ENCODE data around the gene ST7.

Gene ST7

DNA sequence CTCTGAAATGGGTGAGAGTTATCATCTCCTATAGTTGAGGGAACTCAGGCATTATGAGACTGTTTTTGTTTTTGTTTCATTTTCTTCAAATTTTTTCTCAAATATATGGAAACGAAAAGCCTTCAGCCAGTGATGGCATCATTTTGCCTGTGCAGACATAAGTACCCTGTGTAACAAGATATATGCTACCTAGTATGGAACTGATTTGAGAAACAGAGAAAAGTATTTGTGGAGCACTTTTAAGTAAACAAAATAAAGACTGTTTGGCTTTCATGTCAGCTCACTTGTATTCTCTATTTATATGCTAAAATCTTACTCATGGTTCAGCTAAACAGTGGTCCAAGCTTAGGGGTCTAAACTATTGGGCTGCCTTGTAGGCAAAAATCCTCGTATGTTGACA lies 219.0 kb downstream of the ST7 start:
- POLR2A ChIA-PET = no interaction called here
- CTCF ChIA-PET = no interaction called here
- no peak for DNase-seq (ENCODE audit: extremely low spot score)
- no peak for TF ChIP-seq ELF4 (IDR thresholded peaks at IDR 0.05)
- no peak for TF ChIP-seq SUZ12 (IDR thresholded peaks at IDR 0.05)
- no peak for TF ChIP-seq LEF1 (IDR thresholded peaks at IDR 0.05; ENCODE audit: borderline replicate concordance)
- no peak for TF ChIP-seq PKNOX1 (IDR thresholded peaks at IDR 0.05)
- no peak for TF ChIP-seq FOXK2 (IDR thresholded peaks at IDR 0.05)
- no peak for TF ChIP-seq ARNT (IDR thresholded peaks at IDR 0.05)
- TF ChIP-seq FOXA1 (IDR thresholded peaks at IDR 0.05) = no peak
- TF ChIP-seq BHLHE40 (IDR thresholded peaks at IDR 0.05; ENCODE audit: borderline replicate concordance) = no peak
- TF ChIP-seq ZNF384 (IDR thresholded peaks at IDR 0.05) = no peak
- TF ChIP-seq L3MBTL2 (conservative IDR thresholded peaks at IDR 0.05) = no peak
- no peak for TF ChIP-seq SP1 (IDR thresholded peaks at IDR 0.05)
- no peak for TF ChIP-seq CTBP1 (IDR thresholded peaks at IDR 0.05; ENCODE audit: borderline replicate concordance)
- TF ChIP-seq TARDBP (IDR thresholded peaks at IDR 0.05) = no peak
- no peak for TF ChIP-seq NFRKB (IDR thresholded peaks at IDR 0.05)
- no peak for TF ChIP-seq HDGF (IDR thresholded peaks at IDR 0.05; ENCODE audit: borderline replicate concordance)
- TF ChIP-seq FOXM1 (IDR thresholded peaks at IDR 0.05; ENCODE audit: borderline replicate concordance) = no peak

GRCh38 chr7:117173035-117173770 lies 219.9 kb downstream of the ST7 start:
- TF ChIP-seq HDGF (IDR thresholded peaks at IDR 0.05; ENCODE audit: borderline replicate concordance) = no peak
- no peak for TF ChIP-seq NFRKB (IDR thresholded peaks at IDR 0.05)
- POLR2A ChIA-PET = no interaction called here
- CTCF ChIA-PET = no interaction called here
- DNase-seq (ENCODE audit: extremely low spot score) = no peak

DNA sequence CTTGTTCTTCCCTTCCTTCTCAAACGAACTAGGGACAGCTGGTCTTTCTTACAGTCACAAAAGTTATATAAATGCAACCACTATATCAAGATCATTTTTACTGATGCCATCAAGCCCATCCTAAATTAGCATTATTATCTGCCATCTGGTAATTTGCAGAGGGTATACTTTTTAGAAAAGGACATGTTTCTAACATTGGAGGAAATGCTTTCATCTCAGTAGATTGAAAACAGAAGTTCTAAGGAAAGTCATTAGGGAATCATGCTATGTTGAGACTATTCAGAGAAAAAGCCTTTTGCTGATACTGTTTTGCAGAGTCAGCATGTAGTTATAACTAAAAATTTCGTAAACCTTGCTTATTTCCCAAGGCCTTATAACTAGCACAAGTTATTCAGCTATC lies 222.9 kb downstream of the ST7 start:
- DNase-seq (ENCODE audit: extremely low spot score) = no peak
- CTCF ChIA-PET = no interaction called here
- POLR2A ChIA-PET = no interaction called here
- TF ChIP-seq CTBP1 (IDR thresholded peaks at IDR 0.05; ENCODE audit: borderline replicate concordance) (no peak), HDGF (IDR thresholded peaks at IDR 0.05; ENCODE audit: borderline replicate concordance) (no peak), FOXA1 (IDR thresholded peaks at IDR 0.05) (no peak), SP1 (IDR thresholded peaks at IDR 0.05) (no peak), PKNOX1 (IDR thresholded peaks at IDR 0.05) (no peak), L3MBTL2 (conservative IDR thresholded peaks at IDR 0.05) (no peak), FOXK2 (IDR thresholded peaks at IDR 0.05) (no peak), ELF4 (IDR thresholded peaks at IDR 0.05) (no peak), ZNF384 (IDR thresholded peaks at IDR 0.05) (no peak), TARDBP (IDR thresholded peaks at IDR 0.05) (no peak), BHLHE40 (IDR thresholded peaks at IDR 0.05; ENCODE audit: borderline replicate concordance) (no peak), FOXM1 (IDR thresholded peaks at IDR 0.05; ENCODE audit: borderline replicate concordance) (no peak), NFRKB (IDR thresholded peaks at IDR 0.05) (no peak), ARNT (IDR thresholded peaks at IDR 0.05) (no peak), SUZ12 (IDR thresholded peaks at IDR 0.05) (no peak), LEF1 (IDR thresholded peaks at IDR 0.05; ENCODE audit: borderline replicate concordance) (no peak)

GRCh38 chr7:117178600-117178999 lies 225.3 kb downstream of the ST7 start:
- TF ChIP-seq SUZ12 (IDR thresholded peaks at IDR 0.05) (no peak), FOXA1 (IDR thresholded peaks at IDR 0.05) (no peak), FOXK2 (IDR thresholded peaks at IDR 0.05) (no peak), L3MBTL2 (conservative IDR thresholded peaks at IDR 0.05) (no peak), BHLHE40 (IDR thresholded peaks at IDR 0.05; ENCODE audit: borderline replicate concordance) (no peak), CTBP1 (IDR thresholded peaks at IDR 0.05; ENCODE audit: borderline replicate concordance) (no peak)
- CTCF ChIA-PET = no interaction called here
- POLR2A ChIA-PET = no interaction called here
- DNase-seq (ENCODE audit: extremely low spot score) = no peak

GRCh38 chr7:117179701-117180100 lies 226.4 kb downstream of the ST7 start:
- no peak for DNase-seq (ENCODE audit: extremely low spot score)
- POLR2A ChIA-PET = no interaction called here
- CTCF ChIA-PET = no interaction called here
- no peak for TF ChIP-seq LEF1 (IDR thresholded peaks at IDR 0.05; ENCODE audit: borderline replicate concordance)

GRCh38 chr7:117183729-117184128 lies 230.4 kb downstream of the ST7 start:
- ChIA-PET CTCF (no interaction called here), POLR2A (no interaction called here)
- no peak for TF ChIP-seq PKNOX1 (IDR thresholded peaks at IDR 0.05)
- DNase-seq (ENCODE audit: extremely low spot score) = no peak

DNA sequence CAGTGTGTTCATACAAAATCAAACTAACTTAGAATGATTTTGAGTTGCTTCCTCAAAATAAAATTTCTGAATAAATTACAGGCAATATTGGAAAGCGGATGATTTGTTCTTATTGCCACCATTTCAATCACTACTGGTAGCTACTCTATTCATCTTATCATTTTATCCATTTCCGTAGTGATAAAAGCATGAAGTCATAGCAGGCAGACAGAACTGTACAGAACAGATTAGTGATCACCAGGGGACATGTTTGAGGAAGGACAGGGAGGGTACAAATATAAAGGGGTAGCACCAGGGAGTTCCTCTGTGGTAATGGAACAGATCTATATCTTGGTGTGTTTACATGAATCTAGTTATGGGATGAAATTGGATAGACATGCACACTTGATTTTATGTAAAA lies 231.1 kb downstream of the ST7 start:
- DNase-seq (ENCODE audit: extremely low spot score) = no peak
- no peak for TF ChIP-seq SP1 (IDR thresholded peaks at IDR 0.05)
- no peak for TF ChIP-seq HDGF (IDR thresholded peaks at IDR 0.05; ENCODE audit: borderline replicate concordance)
- no peak for TF ChIP-seq ELF4 (IDR thresholded peaks at IDR 0.05)
- TF ChIP-seq PKNOX1 (IDR thresholded peaks at IDR 0.05) = no peak
- TF ChIP-seq TARDBP (IDR thresholded peaks at IDR 0.05) = no peak
- TF ChIP-seq CTBP1 (IDR thresholded peaks at IDR 0.05; ENCODE audit: borderline replicate concordance) = no peak
- no peak for TF ChIP-seq L3MBTL2 (conservative IDR thresholded peaks at IDR 0.05)
- no peak for TF ChIP-seq SUZ12 (IDR thresholded peaks at IDR 0.05)
- TF ChIP-seq FOXM1 (IDR thresholded peaks at IDR 0.05; ENCODE audit: borderline replicate concordance) = no peak
- no peak for TF ChIP-seq LEF1 (IDR thresholded peaks at IDR 0.05; ENCODE audit: borderline replicate concordance)
- TF ChIP-seq BHLHE40 (IDR thresholded peaks at IDR 0.05; ENCODE audit: borderline replicate concordance) = no peak
- no peak for TF ChIP-seq FOXA1 (IDR thresholded peaks at IDR 0.05)
- TF ChIP-seq ZNF384 (IDR thresholded peaks at IDR 0.05) = no peak
- no peak for TF ChIP-seq FOXK2 (IDR thresholded peaks at IDR 0.05)
- no peak for TF ChIP-seq NFRKB (IDR thresholded peaks at IDR 0.05)
- no peak for TF ChIP-seq ARNT (IDR thresholded peaks at IDR 0.05)
- ChIA-PET CTCF (no interaction called here), POLR2A (no interaction called here)

Measured in HEK293T (cell line).